Fibroblast of lung (primary cell): ENCODE results near the gene SLC35E4. TPM values are rescaled to one million over a fixed set of nuclear protein-coding genes. Genes with fewer than 3 reads are reported as not detected.
A peak's percentile ranks its signal among the peaks of the same experiment; 100 is the strongest.

Source experiments
- DNase-seq, 2 donors: peaks; one replicate each; pipeline versions ENCODE4 v3.0.0 to v3.0.0-alpha.2; 2010; ENCODE audit warnings: low read depth in 2 of 2
- H2AFZ ChIP-seq: 2 replicates; pipeline ENCODE4 v1.5.1; 2012; ENCODE audit warnings: low read length, control low read depth, inconsistent platforms
- H3K27ac ChIP-seq: 2 replicates; pipeline ENCODE4 v1.5.1; 2011; ENCODE audit warnings: low read length, control low read depth; ENCODE audit not compliant: insufficient read depth
- H3K27me3 ChIP-seq: 2 replicates; pipeline ENCODE4 v1.5.1; 2011; ENCODE audit warnings: mild to moderate bottlenecking, low read length; ENCODE audit not compliant: control insufficient read depth, insufficient read depth
- H3K36me3 ChIP-seq: 2 replicates; pipeline ENCODE4 v1.5.1; 2011; ENCODE audit warnings: low read length; ENCODE audit not compliant: control insufficient read depth, insufficient read depth
- H3K4me1 ChIP-seq: 2 replicates; pipeline ENCODE4 v1.5.1; 2011; ENCODE audit warnings: low read length; ENCODE audit not compliant: control insufficient read depth, insufficient read depth; ENCODE audit errors: extremely low read depth
- H3K4me2 ChIP-seq: 2 replicates; pipeline ENCODE4 v1.5.1; 2011; ENCODE audit warnings: low read length, control low read depth; ENCODE audit not compliant: insufficient read depth; ENCODE audit errors: extremely low read depth
- H3K4me3 ChIP-seq, 4 experiments: fragments of 200-600 bp in 1 of 4; sonication (generic) in 1 of 4; replicated peaks in 1 of 4; 2 replicates each; pipeline ENCODE4 v1.5.1; 2011 to 2016; ENCODE audit warnings: low read length in 4 of 4, low read depth in 3 of 4, mild to moderate bottlenecking in 3 of 4, control low read depth in 2 of 4, inconsistent platforms in 1 of 4, mixed read lengths in 1 of 4; ENCODE audit not compliant: insufficient read depth in 1 of 4; ENCODE audit errors: control extremely low read depth in 1 of 4
- H3K79me2 ChIP-seq: 2 replicates; pipeline ENCODE4 v1.5.1; 2012; ENCODE audit warnings: mild to moderate bottlenecking, low read length, inconsistent platforms; ENCODE audit not compliant: control insufficient read depth, insufficient read depth
- H3K9ac ChIP-seq: 2 replicates; pipeline ENCODE4 v1.5.1; 2011; ENCODE audit warnings: mild to moderate bottlenecking, low read length, control low read depth; ENCODE audit not compliant: insufficient read depth
- H3K9me3 ChIP-seq: 2 replicates; pipeline ENCODE4 v1.5.1; 2012; ENCODE audit warnings: low read depth, low read length; ENCODE audit not compliant: control insufficient read depth, insufficient read depth
- H4K20me1 ChIP-seq: 2 replicates; pipeline ENCODE4 v1.5.1; 2011; ENCODE audit warnings: low read length; ENCODE audit not compliant: control insufficient read depth, insufficient read depth; ENCODE audit errors: extremely low read depth
- EZH2 ChIP-seq: IDR thresholded peaks from 2 replicates; pipeline ENCODE4 v1.5.1; 2012; ENCODE audit warnings: low read length, control low read depth, mild to moderate bottlenecking; ENCODE audit errors: missing control alignments
- polyA plus RNA-seq, 2 donors: library from polyadenylated mRNA; depleted of rRNA in 1 of 2; stranded (reverse) in 1 of 2; unstranded in 1 of 2; fragments of >200 nt; gene quantifications; 2 replicates each; pipeline ENCODE4 v1.2.1, GENCODE V29; 2011 to 2012; ENCODE audit warnings: missing spikeins in 1 of 2
- total RNA-seq: library from RNA; depleted of rRNA; stranded (reverse); fragments of >200 nt; gene quantifications from 2 replicates; pipeline ENCODE4 v1.2.1, GENCODE V29; 2014
- TF ChIP-seq, protein P1 (sequence below), 2 donors: IDR thresholded peaks in 1 of 2; conservative IDR thresholded peaks in 1 of 2; 1 replicate in 1 of 2; 2 replicates in 1 of 2; pipeline ENCODE4 v1.5.1; 2011 to 2012; ENCODE audit warnings: low read length in 2 of 2, control low read depth in 1 of 2, inconsistent platforms in 1 of 2, low read depth in 1 of 2, mild to moderate bottlenecking in 1 of 2

The SLC35E4 gene
- total and polyA plus RNA-seq, 2 donors (not counting 1 experiment from before 2014, with no cell fraction given): 2.0 to 10.1 TPM

DNA sequence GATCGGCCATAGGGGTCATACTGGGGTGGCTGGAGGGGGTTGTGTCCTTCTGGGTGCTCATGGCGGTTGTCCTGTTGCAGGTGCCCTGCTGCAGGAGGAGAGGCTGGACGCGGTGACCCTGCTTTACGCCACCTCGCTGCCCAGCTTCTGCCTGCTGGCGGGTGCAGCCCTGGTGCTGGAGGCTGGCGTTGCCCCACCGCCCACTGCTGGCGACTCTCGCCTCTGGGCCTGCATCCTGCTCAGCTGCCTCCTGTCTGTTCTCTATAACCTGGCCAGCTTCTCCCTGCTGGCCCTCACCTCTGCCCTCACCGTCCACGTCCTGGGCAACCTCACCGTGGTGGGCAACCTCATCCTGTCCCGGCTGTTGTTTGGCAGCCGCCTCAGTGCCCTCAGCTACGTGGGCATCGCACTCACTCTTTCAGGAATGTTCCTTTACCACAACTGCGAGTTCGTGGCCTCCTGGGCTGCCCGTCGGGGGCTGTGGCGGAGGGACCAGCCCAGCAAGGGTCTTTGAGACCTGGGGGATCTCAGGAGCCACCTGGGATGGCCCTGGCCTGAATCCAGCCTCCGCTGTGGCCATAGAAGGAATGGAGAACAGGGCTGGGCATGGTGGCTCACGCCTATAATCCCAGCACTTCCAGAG lies 11.1 kb downstream of the SLC35E4 start:
- no peak overlapping the region for H3K9ac ChIP-seq
- H3K36me3 ChIP-seq: no peaks in the 10 kb centered on the region
- no peak for DNase-seq
- H3K4me3 ChIP-seq: no peak overlapping the region
- no peak for TF ChIP-seq EZH2
- TF ChIP-seq, protein P1, sequence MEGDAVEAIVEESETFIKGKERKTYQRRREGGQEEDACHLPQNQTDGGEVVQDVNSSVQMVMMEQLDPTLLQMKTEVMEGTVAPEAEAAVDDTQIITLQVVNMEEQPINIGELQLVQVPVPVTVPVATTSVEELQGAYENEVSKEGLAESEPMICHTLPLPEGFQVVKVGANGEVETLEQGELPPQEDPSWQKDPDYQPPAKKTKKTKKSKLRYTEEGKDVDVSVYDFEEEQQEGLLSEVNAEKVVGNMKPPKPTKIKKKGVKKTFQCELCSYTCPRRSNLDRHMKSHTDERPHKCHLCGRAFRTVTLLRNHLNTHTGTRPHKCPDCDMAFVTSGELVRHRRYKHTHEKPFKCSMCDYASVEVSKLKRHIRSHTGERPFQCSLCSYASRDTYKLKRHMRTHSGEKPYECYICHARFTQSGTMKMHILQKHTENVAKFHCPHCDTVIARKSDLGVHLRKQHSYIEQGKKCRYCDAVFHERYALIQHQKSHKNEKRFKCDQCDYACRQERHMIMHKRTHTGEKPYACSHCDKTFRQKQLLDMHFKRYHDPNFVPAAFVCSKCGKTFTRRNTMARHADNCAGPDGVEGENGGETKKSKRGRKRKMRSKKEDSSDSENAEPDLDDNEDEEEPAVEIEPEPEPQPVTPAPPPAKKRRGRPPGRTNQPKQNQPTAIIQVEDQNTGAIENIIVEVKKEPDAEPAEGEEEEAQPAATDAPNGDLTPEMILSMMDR (conservative IDR thresholded peaks at IDR 0.05 in 1 of 2, IDR thresholded peaks at IDR 0.05 in 1 of 2; ENCODE audit: low read depth in 1 of 2, low read length in 2 of 2): no peak
- H3K4me2 ChIP-seq: no peak overlapping the region
- no peaks in the 10 kb centered on the region for H3K27me3 ChIP-seq
- no peaks in the 10 kb centered on the region for H3K9me3 ChIP-seq
- H3K79me2 ChIP-seq: peaks cover 2% of the 10 kb centered on the region
- no peak overlapping the region for H3K27ac ChIP-seq
- H4K20me1 ChIP-seq: no peaks in the 10 kb centered on the region
- H2AFZ ChIP-seq: no peak overlapping the region
- H3K4me1 ChIP-seq: peaks cover 14% of the 10 kb centered on the region

DNA sequence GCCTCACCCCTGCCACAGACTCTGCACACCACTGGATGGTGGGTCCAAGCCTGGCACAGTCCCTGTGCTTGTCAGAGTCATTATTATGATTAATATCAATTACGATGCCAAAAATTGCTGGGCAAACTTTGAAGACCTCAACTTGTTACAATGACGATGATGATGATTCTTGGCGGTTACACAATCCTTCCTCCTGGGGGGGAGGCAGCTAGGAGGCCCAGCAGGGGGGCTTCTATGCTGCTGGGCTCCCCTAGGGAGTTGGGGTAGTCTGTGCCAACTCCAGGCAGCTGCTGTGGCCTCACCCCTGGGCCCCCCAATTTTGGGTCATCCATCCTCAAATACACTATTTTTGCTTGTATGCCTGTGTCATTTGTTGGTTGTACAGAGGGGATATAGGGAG lies 12.0 kb downstream of the SLC35E4 start:
- no peak overlapping the region for H3K4me3 ChIP-seq
- no peaks in the 10 kb centered on the region for H3K27me3 ChIP-seq
- H3K9ac ChIP-seq: no peak overlapping the region
- no peaks in the 10 kb centered on the region for H3K9me3 ChIP-seq
- peaks cover 2% of the 10 kb centered on the region for H3K79me2 ChIP-seq
- no peak overlapping the region for H3K27ac ChIP-seq
- H2AFZ ChIP-seq: no peak overlapping the region
- no peaks in the 10 kb centered on the region for H3K36me3 ChIP-seq
- H4K20me1 ChIP-seq: no peaks in the 10 kb centered on the region
- H3K4me2 ChIP-seq: no peak overlapping the region
- TF ChIP-seq EZH2: no peak
- TF ChIP-seq, protein P1 (conservative IDR thresholded peaks at IDR 0.05 in 1 of 2, IDR thresholded peaks at IDR 0.05 in 1 of 2; ENCODE audit: low read depth in 1 of 2, low read length in 2 of 2): no peak
- H3K4me1 ChIP-seq: peaks cover 14% of the 10 kb centered on the region
- no peak for DNase-seq

DNA sequence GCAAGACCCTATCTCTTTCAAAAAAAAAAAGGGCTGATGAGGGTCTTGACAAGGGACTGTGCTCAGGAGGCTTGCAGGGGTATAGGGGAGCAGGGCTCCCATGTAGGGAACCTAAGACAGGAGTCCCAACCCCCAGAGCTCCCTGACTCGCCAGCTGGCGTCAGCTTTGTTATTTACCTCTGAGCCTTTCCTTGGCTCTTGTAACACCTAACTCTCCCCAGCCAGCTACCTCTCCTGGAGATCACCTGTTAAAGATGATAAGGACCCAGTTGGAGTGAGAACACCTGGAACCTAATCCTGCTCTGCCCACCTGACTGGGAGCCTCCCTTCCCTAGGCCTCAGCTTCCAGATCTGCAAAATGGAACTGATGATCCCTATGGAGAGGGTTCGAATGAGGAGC lies 13.2 kb downstream of the SLC35E4 start:
- no peaks in the 10 kb centered on the region for H3K36me3 ChIP-seq
- no peaks in the 10 kb centered on the region for H3K27me3 ChIP-seq
- no peaks in the 10 kb centered on the region for H3K9me3 ChIP-seq
- H3K79me2 ChIP-seq: no peaks in the 10 kb centered on the region
- peaks cover 9% of the 10 kb centered on the region for H3K4me1 ChIP-seq
- DNase-seq: no peak
- H3K9ac ChIP-seq: no peak overlapping the region
- no peak overlapping the region for H2AFZ ChIP-seq
- H3K4me3 ChIP-seq: no peak overlapping the region
- H3K27ac ChIP-seq: peak overlapping the region; percentile 63
- H4K20me1 ChIP-seq: no peaks in the 10 kb centered on the region
- no peak overlapping the region for H3K4me2 ChIP-seq
- TF ChIP-seq EZH2: no peak
- TF ChIP-seq, protein P1 (conservative IDR thresholded peaks at IDR 0.05 in 1 of 2, IDR thresholded peaks at IDR 0.05 in 1 of 2; ENCODE audit: low read depth in 1 of 2, low read length in 2 of 2): no peak
